Smooth muscle cell (in vitro differentiated cells): ENCODE measurements around the gene IFNGR1. TPM values are rescaled to one million over a fixed set of nuclear protein-coding genes. Genes with fewer than 3 reads are reported as not detected.

ENCODE experiments used
- DNase-seq: peaks from one replicate; lab custom pipeline; 2025; ENCODE audit not compliant: unreplicated experiment; lab: John Stamatoyannopoulos, UW
- H2AFZ ChIP-seq: fragments of 200-600 bp; sonication (generic); 2 replicates; pipeline ENCODE4 v1.6.0; 2016; ENCODE audit warnings: antibody characterized with exemption, low read depth, mild to moderate bottlenecking
- H3F3A ChIP-seq: fragments of 200-600 bp; sonication (generic); 2 replicates; pipeline ENCODE4 v1.6.0; 2017; ENCODE audit warnings: antibody characterized with exemption, low read depth
- H3K27ac ChIP-seq: fragments of 200-600 bp; sonication (generic); 2 replicates; pipeline ENCODE4 v1.5.1; 2016; ENCODE audit warnings: low read depth, mild to moderate bottlenecking
- H3K27me3 ChIP-seq: fragments of 200-600 bp; sonication (generic); 2 replicates; pipeline ENCODE4 v1.6.1; 2016; ENCODE audit warnings: low read depth, mild to moderate bottlenecking
- H3K36me3 ChIP-seq: fragments of 200-600 bp; sonication (generic); 2 replicates; pipeline ENCODE4 v1.5.1; 2016; ENCODE audit warnings: low read depth
- H3K4me1 ChIP-seq: fragments of 200-600 bp; sonication (generic); 2 replicates; pipeline ENCODE4 v1.5.1; 2016; ENCODE audit warnings: low read depth
- H3K4me2 ChIP-seq: fragments of 200-600 bp; sonication (generic); 2 replicates; pipeline ENCODE4 v1.6.0; 2016; ENCODE audit warnings: mild to moderate bottlenecking
- H3K4me3 ChIP-seq: fragments of 200-600 bp; sonication (generic); 2 replicates; pipeline ENCODE4 v1.5.1; 2016; ENCODE audit warnings: mild to moderate bottlenecking
- H3K79me2 ChIP-seq: fragments of 200-600 bp; sonication (generic); 2 replicates; pipeline ENCODE4 v1.6.0; 2016; ENCODE audit warnings: low read depth, mild to moderate bottlenecking
- H3K9ac ChIP-seq: fragments of 200-600 bp; sonication (generic); 2 replicates; pipeline ENCODE4 v1.6.0; 2016; ENCODE audit warnings: low read depth
- H3K9me3 ChIP-seq: fragments of 200-600 bp; sonication (generic); replicated peaks from 2 replicates; pipeline ENCODE4 v1.5.1; 2016; ENCODE audit warnings: low read depth
- H4K20me1 ChIP-seq: fragments of 200-600 bp; sonication (generic); 2 replicates; pipeline ENCODE4 v1.6.0; 2016; ENCODE audit warnings: low read depth
- WGBS: methylation state at CpG from one replicate; pipeline ENCODE4 v1.1.7; 2016; ENCODE audit warnings: low lambda C conversion rate; 5-methylcytosine and 5-hydroxymethylcytosine counted together
- polyA plus RNA-seq: library from polyadenylated mRNA; unstranded; fragments of >200 nt; fragmentation: Nextera tagmentation; extraction: Ambion mirVana; gene quantifications from 2 replicates; pipeline ENCODE4 v1.2.1, GENCODE V29; 2016
- total RNA-seq: library from RNA; depleted of rRNA; stranded (reverse); fragments of >200 nt; gene quantifications from 2 replicates; pipeline ENCODE4 v1.2.3, GENCODE V29; 2014
- TF ChIP-seq, protein P1 (sequence below): fragments of 200-600 bp; sonication (generic); IDR thresholded peaks from 2 replicates; pipeline ENCODE4 v1.5.1; 2017; ENCODE audit warnings: borderline replicate concordance, mild to moderate bottlenecking, antibody characterized with exemption; ENCODE audit not compliant: insufficient read depth, poor library complexity, severe bottlenecking

The IFNGR1 gene
- total and polyA plus RNA-seq, 2 experiments from 2014 or later = 61.1 to 83.7 TPM

GRCh38 chr6:137202078-137202477 lies 17.1 kb downstream of the IFNGR1 start:
- no peaks in the 10 kb centered on the region for H3K4me1 ChIP-seq
- H3K27ac ChIP-seq = no peak overlapping the region
- H3K36me3 ChIP-seq = peaks cover 44% of the 10 kb centered on the region
- H3K9me3 ChIP-seq = no peaks in the 10 kb centered on the region
- DNase-seq = no peak
- no peak overlapping the region for H3K4me2 ChIP-seq
- WGBS = 95% methylated on average over 6 of the region's 6 CpGs
- TF ChIP-seq, protein P1, sequence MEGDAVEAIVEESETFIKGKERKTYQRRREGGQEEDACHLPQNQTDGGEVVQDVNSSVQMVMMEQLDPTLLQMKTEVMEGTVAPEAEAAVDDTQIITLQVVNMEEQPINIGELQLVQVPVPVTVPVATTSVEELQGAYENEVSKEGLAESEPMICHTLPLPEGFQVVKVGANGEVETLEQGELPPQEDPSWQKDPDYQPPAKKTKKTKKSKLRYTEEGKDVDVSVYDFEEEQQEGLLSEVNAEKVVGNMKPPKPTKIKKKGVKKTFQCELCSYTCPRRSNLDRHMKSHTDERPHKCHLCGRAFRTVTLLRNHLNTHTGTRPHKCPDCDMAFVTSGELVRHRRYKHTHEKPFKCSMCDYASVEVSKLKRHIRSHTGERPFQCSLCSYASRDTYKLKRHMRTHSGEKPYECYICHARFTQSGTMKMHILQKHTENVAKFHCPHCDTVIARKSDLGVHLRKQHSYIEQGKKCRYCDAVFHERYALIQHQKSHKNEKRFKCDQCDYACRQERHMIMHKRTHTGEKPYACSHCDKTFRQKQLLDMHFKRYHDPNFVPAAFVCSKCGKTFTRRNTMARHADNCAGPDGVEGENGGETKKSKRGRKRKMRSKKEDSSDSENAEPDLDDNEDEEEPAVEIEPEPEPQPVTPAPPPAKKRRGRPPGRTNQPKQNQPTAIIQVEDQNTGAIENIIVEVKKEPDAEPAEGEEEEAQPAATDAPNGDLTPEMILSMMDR = no peak
- H4K20me1 ChIP-seq = peaks cover 18% of the 10 kb centered on the region
- H3K79me2 ChIP-seq = peaks cover 12% of the 10 kb centered on the region
- no peak overlapping the region for H3K9ac ChIP-seq
- H3K4me3 ChIP-seq = no peak overlapping the region
- H3F3A ChIP-seq = peaks cover 2% of the 10 kb centered on the region
- H2AFZ ChIP-seq = no peak overlapping the region
- H3K27me3 ChIP-seq = no peaks in the 10 kb centered on the region

- H3K9ac ChIP-seq = no peak overlapping the region
- WGBS = 100% methylated on average over 1 of the region's 1 CpG
- H4K20me1 ChIP-seq = peaks cover 7% of the 10 kb centered on the region
- no peak overlapping the region for H2AFZ ChIP-seq
- peaks cover 2% of the 10 kb centered on the region for H3K79me2 ChIP-seq
- no peaks in the 10 kb centered on the region for H3K27me3 ChIP-seq
- H3K36me3 ChIP-seq = peaks cover 38% of the 10 kb centered on the region
- H3K4me3 ChIP-seq = no peak overlapping the region
- DNase-seq = no peak
- TF ChIP-seq, protein P1 = no peak
- no peaks in the 10 kb centered on the region for H3K4me1 ChIP-seq
- no peak overlapping the region for H3K4me2 ChIP-seq
- no peak overlapping the region for H3K27ac ChIP-seq
- H3K9me3 ChIP-seq = no peaks in the 10 kb centered on the region
- no peaks in the 10 kb centered on the region for H3F3A ChIP-seq
Measured at GRCh38 chr6:137201006-137201405, 18.2 kb downstream of the IFNGR1 start.

DNA sequence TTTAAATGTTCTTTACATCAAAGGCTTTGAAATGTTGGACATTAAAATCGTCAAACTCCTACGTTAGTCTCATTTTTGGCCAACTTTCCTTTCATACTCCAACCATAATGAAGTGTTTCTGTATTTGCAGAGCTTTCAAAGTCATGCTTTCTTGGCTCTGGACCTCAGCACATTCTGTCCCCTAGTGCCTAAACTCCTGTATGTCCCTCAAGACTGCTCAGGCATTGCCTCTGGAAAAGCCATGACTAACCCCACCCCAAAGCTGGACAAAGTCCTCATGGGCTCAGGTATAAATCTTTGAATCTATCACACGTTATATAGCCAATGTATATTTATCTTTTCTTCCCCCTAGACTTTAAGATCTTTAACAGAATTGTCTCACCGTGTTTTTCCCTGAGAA lies 18.9 kb downstream of the IFNGR1 start:
- WGBS = 96% methylated on average over 4 of the region's 4 CpGs
- H3K4me3 ChIP-seq = no peak overlapping the region
- H3K36me3 ChIP-seq = peaks cover 38% of the 10 kb centered on the region

More for the DNA sequence above, 18.9 kb downstream of the IFNGR1 start:
- no peaks in the 10 kb centered on the region for H3K9me3 ChIP-seq
- H2AFZ ChIP-seq = no peak overlapping the region
- peaks cover under 1% of the 10 kb centered on the region for H4K20me1 ChIP-seq
- H3K79me2 ChIP-seq = no peaks in the 10 kb centered on the region
- no peak overlapping the region for H3K27ac ChIP-seq
- TF ChIP-seq, protein P1 = no peak
- no peak for DNase-seq
- no peak overlapping the region for H3K9ac ChIP-seq
- no peak overlapping the region for H3K4me2 ChIP-seq
- H3K27me3 ChIP-seq = no peaks in the 10 kb centered on the region
- no peaks in the 10 kb centered on the region for H3F3A ChIP-seq
- no peaks in the 10 kb centered on the region for H3K4me1 ChIP-seq
